B cell (primary cell): ENCODE data around the gene STMN1.

ENCODE experiments used
- EZH2 ChIP-seq: IDR thresholded peaks from 2 replicates; pipeline ENCODE4 v1.6.1; 2012; ENCODE audit warnings: borderline replicate concordance, low read depth, mild to moderate bottlenecking, moderate library complexity, low read length; ENCODE audit not compliant: insufficient read depth, poor library complexity, severe bottlenecking
- TF ChIP-seq, protein P1 (sequence below): fragments of 200-600 bp; IDR thresholded peaks from one replicate; pipeline ENCODE4 v1.8.0; 2022; ENCODE audit warnings: antibody characterized with exemption, mild to moderate bottlenecking

DNA sequence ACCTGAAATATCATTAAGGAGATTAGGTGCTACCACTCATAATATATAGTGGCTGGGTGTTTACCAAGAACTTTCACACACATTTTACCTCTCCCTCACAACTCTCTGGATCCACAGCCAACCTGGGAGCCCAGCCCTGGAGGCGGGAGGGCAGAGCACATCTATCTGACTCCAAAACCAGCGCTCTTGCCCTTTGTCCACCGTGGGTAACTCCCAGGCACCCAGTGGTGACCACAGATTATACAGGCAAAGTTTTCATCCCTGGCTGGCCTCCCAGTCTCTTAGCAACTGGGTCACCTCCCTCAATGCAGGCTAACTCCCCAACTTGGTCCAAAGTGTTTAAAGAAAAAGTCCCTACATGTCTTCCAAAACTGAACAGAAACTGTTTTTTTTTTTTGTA, 33.1 kb downstream of the STMN1 start:
- TF ChIP-seq, protein P1, sequence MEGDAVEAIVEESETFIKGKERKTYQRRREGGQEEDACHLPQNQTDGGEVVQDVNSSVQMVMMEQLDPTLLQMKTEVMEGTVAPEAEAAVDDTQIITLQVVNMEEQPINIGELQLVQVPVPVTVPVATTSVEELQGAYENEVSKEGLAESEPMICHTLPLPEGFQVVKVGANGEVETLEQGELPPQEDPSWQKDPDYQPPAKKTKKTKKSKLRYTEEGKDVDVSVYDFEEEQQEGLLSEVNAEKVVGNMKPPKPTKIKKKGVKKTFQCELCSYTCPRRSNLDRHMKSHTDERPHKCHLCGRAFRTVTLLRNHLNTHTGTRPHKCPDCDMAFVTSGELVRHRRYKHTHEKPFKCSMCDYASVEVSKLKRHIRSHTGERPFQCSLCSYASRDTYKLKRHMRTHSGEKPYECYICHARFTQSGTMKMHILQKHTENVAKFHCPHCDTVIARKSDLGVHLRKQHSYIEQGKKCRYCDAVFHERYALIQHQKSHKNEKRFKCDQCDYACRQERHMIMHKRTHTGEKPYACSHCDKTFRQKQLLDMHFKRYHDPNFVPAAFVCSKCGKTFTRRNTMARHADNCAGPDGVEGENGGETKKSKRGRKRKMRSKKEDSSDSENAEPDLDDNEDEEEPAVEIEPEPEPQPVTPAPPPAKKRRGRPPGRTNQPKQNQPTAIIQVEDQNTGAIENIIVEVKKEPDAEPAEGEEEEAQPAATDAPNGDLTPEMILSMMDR = no peak
- no peak for TF ChIP-seq EZH2
